HCT116 (cell line): Measurements from ENCODE around the gene SLC35E4. TPM values are rescaled to one million over a fixed set of nuclear protein-coding genes. Genes with fewer than 3 reads are reported as not detected.
A peak's percentile ranks its signal among the peaks of the same experiment; 100 is the strongest.

Source experiments
- ATAC-seq: fragments of 200-7000 bp; cut with Tn5 transposase; 2 replicates; pipeline ENCODE4 v1.9.1; 2020; ENCODE audit warnings: mild to moderate bottlenecking, moderate library complexity
- BruUV-seq: library from RNA; stranded (reverse); fragments of 400-500 nt; replicated peaks from 2 replicates; lab custom pipeline; 2021; lab: Mats Ljungman, UMichigan
- CTCF ChIA-PET: fragments of 300-600 bp; sonication (Branson Sonifier 250); formaldehyde crosslinking; loops from one replicate; lab custom pipeline; 2021; ENCODE audit warnings: antibody characterized with exemption; lab: Charles Lee
- POLR2A ChIA-PET: fragments of 300-600, 350-600 bp; sonication (Branson Sonifier 250); formaldehyde crosslinking; loops from one replicate; lab custom pipeline; 2021; ENCODE audit warnings: antibody characterized with exemption; lab: Charles Lee
- RAD21 ChIA-PET, 2 experiments: fragments of 300-600 bp; sonication (Branson Sonifier 250); formaldehyde crosslinking; loops; one replicate each; lab custom pipeline; 2023; ENCODE audit warnings: low total read pairs in 2 of 2; ENCODE audit not compliant: uncharacterized antibody in 2 of 2, unreplicated experiment in 2 of 2, low non-redundant PET in 1 of 2; lab: Charles Lee
- DNase-seq: peaks from one replicate; pipeline ENCODE4 v3.0.0-alpha.2; 2010; ENCODE audit warnings: low read depth, low spot score
- H2AFZ ChIP-seq: fragments of 200-600 bp; shearing (Covaris generic), sonication (generic); 2 replicates; pipeline ENCODE4 v1.6.1; 2017; ENCODE audit warnings: low read depth, mixed run types, mixed read lengths, antibody characterized with exemption, low read length; ENCODE audit not compliant: poor library complexity, severe bottlenecking
- H3K27ac ChIP-seq: 2 replicates; pipeline ENCODE4 v1.5.1; 2012; ENCODE audit warnings: low read depth, low read length
- H3K27me3 ChIP-seq: fragments of 200-600 bp; sonication (generic); 2 replicates; pipeline ENCODE4 v1.6.1; 2016; ENCODE audit warnings: mixed run types, low read length, mixed read lengths; ENCODE audit not compliant: insufficient read depth
- H3K36me3 ChIP-seq, 2 experiments: fragments of 200-500 bp in 1 of 2; fragments of 200-600 bp in 1 of 2; sonication (Bioruptor generic) in 1 of 2; sonication (generic) in 1 of 2; 2 replicates each; pipeline versions ENCODE4 v1.5.1 to v1.6.1; 2014 to 2016; ENCODE audit warnings: low read length in 2 of 2, inconsistent platforms in 1 of 2, mixed read lengths in 1 of 2, mixed run types in 1 of 2; ENCODE audit not compliant: insufficient read depth in 2 of 2, control insufficient read depth in 1 of 2
- H3K4me1 ChIP-seq, 2 experiments: fragments of 200-600 bp in 1 of 2; sonication (generic) in 1 of 2; 2 replicates each; pipeline versions ENCODE4 v1.5.1 to v1.6.1; 2012 to 2017; ENCODE audit warnings: low read length in 2 of 2, inconsistent platforms in 1 of 2, mild to moderate bottlenecking in 1 of 2, mixed read lengths in 1 of 2, mixed run types in 1 of 2, moderate library complexity in 1 of 2; ENCODE audit not compliant: insufficient read depth in 2 of 2, control insufficient read depth in 1 of 2
- H3K4me2 ChIP-seq: fragments of 200-600 bp; sonication (generic); 2 replicates; pipeline ENCODE4 v1.6.1; 2017; ENCODE audit warnings: mixed run types, low read length, mixed read lengths
- H3K4me3 ChIP-seq, 2 experiments: fragments of 200-600 bp in 1 of 2; sonication (generic) in 1 of 2; replicated peaks in 1 of 2; 2 replicates each; pipeline ENCODE4 v1.5.1; 2011 to 2016; ENCODE audit warnings: low read length in 2 of 2, control low read depth in 1 of 2, low read depth in 1 of 2, mild to moderate bottlenecking in 1 of 2, mixed read lengths in 1 of 2, mixed run types in 1 of 2
- H3K79me2 ChIP-seq: fragments of 200-600 bp; sonication (generic); 2 replicates; pipeline ENCODE4 v1.6.1; 2017; ENCODE audit warnings: mild to moderate bottlenecking, mixed run types, low read length, moderate library complexity, mixed read lengths; ENCODE audit not compliant: insufficient read depth
- H3K9ac ChIP-seq: fragments of 200-600 bp; sonication (generic); 2 replicates; pipeline ENCODE4 v1.6.1; 2016; ENCODE audit warnings: low read length, mixed read lengths
- H3K9me2 ChIP-seq: fragments of 200-600 bp; sonication (generic), shearing (Covaris generic); 2 replicates; pipeline ENCODE4 v1.6.1; 2017; ENCODE audit warnings: mixed run types, mild to moderate bottlenecking, moderate library complexity; ENCODE audit not compliant: insufficient read depth
- H3K9me3 ChIP-seq, 2 experiments: fragments of 200-500 bp in 1 of 2; fragments of 200-600 bp in 1 of 2; sonication (Bioruptor generic) in 1 of 2; sonication (generic) in 1 of 2; 2 replicates each; pipeline ENCODE4 v1.6.1; 2014 to 2017; ENCODE audit warnings: low read length in 2 of 2, mixed read lengths in 2 of 2, inconsistent platforms in 1 of 2, low read depth in 1 of 2, mild to moderate bottlenecking in 1 of 2, mixed run types in 1 of 2, moderate library complexity in 1 of 2; ENCODE audit not compliant: control insufficient read depth in 1 of 2, insufficient read depth in 1 of 2
- H4K20me1 ChIP-seq: fragments of 200-600 bp; sonication (generic), shearing (Covaris generic); 2 replicates; pipeline ENCODE4 v1.6.1; 2017; ENCODE audit warnings: mixed run types, mild to moderate bottlenecking, moderate library complexity; ENCODE audit not compliant: insufficient read depth
- ATF3 ChIP-seq: IDR thresholded peaks from 2 replicates; pipeline ENCODE4 v1.6.1; 2012
- CBX3 ChIP-seq: IDR thresholded peaks from 2 replicates; pipeline ENCODE4 v1.6.1; 2012; ENCODE audit warnings: low read depth
- CEBPB ChIP-seq: IDR thresholded peaks from 2 replicates; pipeline ENCODE4 v1.6.1; 2012; ENCODE audit warnings: low read depth
- ELF1 ChIP-seq: IDR thresholded peaks from 2 replicates; pipeline ENCODE4 v1.6.1; 2012; ENCODE audit warnings: low read depth, borderline replicate concordance
- EZH2phosphoT487 ChIP-seq: fragments of 200-600 bp; IDR thresholded peaks from 2 replicates; pipeline ENCODE4 v1.6.1; 2018; ENCODE audit warnings: antibody characterized with exemption, borderline replicate concordance
- FOSL1 ChIP-seq: IDR thresholded peaks from 2 replicates; pipeline ENCODE4 v1.6.1; 2012; ENCODE audit warnings: low read depth
- JUND ChIP-seq: IDR thresholded peaks from 2 replicates; pipeline ENCODE4 v1.6.1; 2012
- SP1 ChIP-seq: IDR thresholded peaks from 2 replicates; pipeline ENCODE4 v1.6.1; 2012; ENCODE audit warnings: low read depth
- YY1 ChIP-seq: IDR thresholded peaks from 2 replicates; pipeline ENCODE4 v1.6.1; 2011; ENCODE audit warnings: low read length, low read depth, moderate library complexity, mild to moderate bottlenecking; ENCODE audit not compliant: insufficient replicate concordance; ENCODE audit errors: extremely low read depth
- ZFX ChIP-seq: fragments of 450-650 bp; IDR thresholded peaks from 2 replicates; pipeline ENCODE4 v1.6.1; 2017
- ZNF274 ChIP-seq: fragments of 200-500 bp; sonication (Bioruptor generic); IDR thresholded peaks from 2 replicates; pipeline ENCODE4 v1.6.1; 2014; ENCODE audit warnings: mild to moderate bottlenecking, low read depth, low read length, inconsistent platforms
- intact Hi-C: fragments of 100-400 bp; cut with micrococcal nuclease; formaldehyde crosslinking; loops from 2 replicates; pipeline ENCODE4 v1.10.0; 2022
- total RNA-seq: library from RNA; stranded (reverse); gene quantifications from one replicate; pipeline ENCODE4 v1.2.1, GENCODE V29; 2021; ENCODE audit not compliant: unreplicated experiment
- TF ChIP-seq, protein P1 (sequence below): IDR thresholded peaks from 2 replicates; pipeline ENCODE4 v1.6.1; 2012; ENCODE audit warnings: low read depth

SLC35E4 gene
- total RNA-seq, 1 experiment from 2014 or later: 6.2 TPM

GRCh38 chr22:30609260-30610185 lies 26.1 kb upstream of the SLC35E4 start:
- Histone ChIP-seq H3K27me3 (no peaks in the 10 kb centered on the region), H3K79me2 (no peaks in the 10 kb centered on the region), H3K9me2 (no peaks in the 10 kb centered on the region), H3K36me3 (no peaks in the 10 kb centered on the region), H3K9ac (peak overlapping the region; percentile 36), H3K4me3 (peak overlapping the region in 1 of 2 experiments; percentile 29; a peak in 2 of 4 replicates), H4K20me1 (no peaks in the 10 kb centered on the region), H3K9me3 (no peaks in the 10 kb centered on the region), H3K4me1 (peaks cover 22 to 47% of the 10 kb centered on the region in 2 experiments), H2AFZ (peak overlapping the region; percentile 82), H3K27ac (peak overlapping the region; percentile 6), H3K4me2 (peak overlapping the region; percentile 78)
- peak; percentile 55 for ATAC-seq
- TF ChIP-seq JUND: 0 out of 2 replicates have a peak, but pooled peaks have one; percentile 27
- TF ChIP-seq CBX3: no peak
- peak; percentile 47; the same call in 1 of the 2 replicates for TF ChIP-seq FOSL1
- TF ChIP-seq ZNF274: no peak
- RAD21 ChIA-PET: no interaction called here
- DNase-seq: no peak
- no TSS peak for BruUV-seq
- intact Hi-C loops: loop anchor here (10.0 kb wide), 1 partner anchor 145 kb away; no protein-coding TSS in a partner anchor
- CTCF ChIA-PET: interaction anchor here (1.0 to 1.4 kb wide), 2 partner anchors 25 to 146 kb away, joined by 3 to 5 read pairs; no protein-coding TSS in a partner anchor
- POLR2A ChIA-PET: no interaction called here

DNA sequence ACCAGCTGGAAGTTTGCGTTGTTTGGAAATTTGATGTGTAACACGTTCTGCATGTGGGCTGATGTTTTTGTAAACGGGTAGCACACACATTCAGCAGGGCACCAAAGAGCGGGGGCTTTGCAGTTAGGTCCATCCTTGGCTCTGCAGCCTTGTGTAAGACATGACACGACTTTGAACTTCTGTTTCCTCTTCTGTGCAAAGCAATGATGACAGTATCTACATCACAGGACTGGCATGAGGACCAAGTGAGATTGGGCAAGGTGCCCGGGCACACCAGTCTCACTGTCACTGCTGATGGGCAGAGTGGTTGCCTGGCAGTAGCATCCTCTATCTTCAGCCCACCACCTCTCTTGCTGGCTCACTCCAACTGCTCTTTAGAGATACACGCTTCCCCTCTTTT lies 25.3 kb upstream of the SLC35E4 start:
- ChIA-PET POLR2A (no interaction called here), CTCF (interaction anchor here (1.0 to 1.4 kb wide), 2 partner anchors 24 to 145 kb away, joined by 3 to 5 read pairs; no protein-coding TSS in a partner anchor), RAD21 (no interaction called here)
- Histone ChIP-seq H2AFZ (no peak overlapping the region), H3K79me2 (no peaks in the 10 kb centered on the region), H3K36me3 (no peaks in the 10 kb centered on the region), H3K4me2 (no peak overlapping the region), H3K9ac (no peak overlapping the region), H3K9me3 (no peaks in the 10 kb centered on the region), H3K27ac (no peak overlapping the region), H3K4me1 (peaks cover 22 to 45% of the 10 kb centered on the region in 2 experiments), H3K4me3 (no peak overlapping the region), H3K9me2 (no peaks in the 10 kb centered on the region), H4K20me1 (no peaks in the 10 kb centered on the region), H3K27me3 (no peaks in the 10 kb centered on the region)
- ATAC-seq (no peak), DNase-seq (no peak)
- intact Hi-C loops: no loop called here
- no TSS peak for BruUV-seq
- TF ChIP-seq ZNF274 (no peak), CEBPB (no peak), YY1 (no peak), FOSL1 (no peak), ZFX (no peak), ELF1 (no peak), SP1 (no peak), EZH2phosphoT487 (no peak), ATF3 (no peak)
- TF ChIP-seq, protein P1, sequence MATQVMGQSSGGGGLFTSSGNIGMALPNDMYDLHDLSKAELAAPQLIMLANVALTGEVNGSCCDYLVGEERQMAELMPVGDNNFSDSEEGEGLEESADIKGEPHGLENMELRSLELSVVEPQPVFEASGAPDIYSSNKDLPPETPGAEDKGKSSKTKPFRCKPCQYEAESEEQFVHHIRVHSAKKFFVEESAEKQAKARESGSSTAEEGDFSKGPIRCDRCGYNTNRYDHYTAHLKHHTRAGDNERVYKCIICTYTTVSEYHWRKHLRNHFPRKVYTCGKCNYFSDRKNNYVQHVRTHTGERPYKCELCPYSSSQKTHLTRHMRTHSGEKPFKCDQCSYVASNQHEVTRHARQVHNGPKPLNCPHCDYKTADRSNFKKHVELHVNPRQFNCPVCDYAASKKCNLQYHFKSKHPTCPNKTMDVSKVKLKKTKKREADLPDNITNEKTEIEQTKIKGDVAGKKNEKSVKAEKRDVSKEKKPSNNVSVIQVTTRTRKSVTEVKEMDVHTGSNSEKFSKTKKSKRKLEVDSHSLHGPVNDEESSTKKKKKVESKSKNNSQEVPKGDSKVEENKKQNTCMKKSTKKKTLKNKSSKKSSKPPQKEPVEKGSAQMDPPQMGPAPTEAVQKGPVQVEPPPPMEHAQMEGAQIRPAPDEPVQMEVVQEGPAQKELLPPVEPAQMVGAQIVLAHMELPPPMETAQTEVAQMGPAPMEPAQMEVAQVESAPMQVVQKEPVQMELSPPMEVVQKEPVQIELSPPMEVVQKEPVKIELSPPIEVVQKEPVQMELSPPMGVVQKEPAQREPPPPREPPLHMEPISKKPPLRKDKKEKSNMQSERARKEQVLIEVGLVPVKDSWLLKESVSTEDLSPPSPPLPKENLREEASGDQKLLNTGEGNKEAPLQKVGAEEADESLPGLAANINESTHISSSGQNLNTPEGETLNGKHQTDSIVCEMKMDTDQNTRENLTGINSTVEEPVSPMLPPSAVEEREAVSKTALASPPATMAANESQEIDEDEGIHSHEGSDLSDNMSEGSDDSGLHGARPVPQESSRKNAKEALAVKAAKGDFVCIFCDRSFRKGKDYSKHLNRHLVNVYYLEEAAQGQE: no peak
